GF-D8 (cell line): ENCODE data around the gene C19orf33.

Source experiments
- DNase-seq: peaks from one replicate; lab custom pipeline; 2025; lab: John Stamatoyannopoulos, UW

Gene C19orf33

DNA sequence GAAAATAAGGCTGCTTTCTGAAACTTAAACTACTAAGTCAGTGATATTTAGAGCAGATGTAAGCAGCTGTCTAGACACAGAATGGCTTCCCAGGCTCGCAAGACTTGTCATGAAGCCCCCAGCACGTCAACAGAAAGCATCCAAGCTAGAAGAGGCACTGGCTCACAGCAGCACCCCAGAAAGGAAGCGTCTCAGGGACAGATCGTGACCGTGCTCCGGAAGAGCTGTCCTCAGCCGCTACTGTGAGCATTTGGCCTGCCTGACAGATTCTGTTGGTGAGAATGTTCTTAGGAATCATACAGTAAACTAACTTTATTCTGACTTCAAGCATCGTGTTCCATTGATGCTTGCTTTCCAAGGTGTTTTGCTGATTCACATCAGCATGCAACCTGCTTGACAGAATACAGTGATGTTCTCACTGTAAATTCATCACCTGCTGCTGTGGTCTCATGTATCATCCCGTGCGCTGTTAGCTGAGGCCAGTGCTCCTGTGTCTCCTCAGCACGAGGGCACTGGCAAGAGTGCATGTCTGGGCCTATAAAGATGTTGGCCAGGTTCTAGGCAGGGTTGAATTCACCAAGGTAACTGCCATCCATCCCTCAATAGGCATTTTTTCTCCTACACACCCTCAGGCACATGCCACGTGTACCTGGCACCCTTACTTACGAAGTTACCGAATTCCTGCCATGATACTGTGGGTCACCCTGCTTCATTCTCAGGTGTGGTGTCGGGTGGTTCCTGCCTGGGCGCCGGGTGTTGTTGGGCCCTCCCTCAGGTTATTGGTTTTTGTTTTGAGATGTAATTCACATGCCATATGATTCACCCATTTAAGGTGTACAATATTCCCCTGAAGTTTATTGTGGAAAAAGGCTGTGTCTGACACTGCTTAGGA is 23.8 kb upstream of the C19orf33 start:
- DNase-seq, result no peak

DNA sequence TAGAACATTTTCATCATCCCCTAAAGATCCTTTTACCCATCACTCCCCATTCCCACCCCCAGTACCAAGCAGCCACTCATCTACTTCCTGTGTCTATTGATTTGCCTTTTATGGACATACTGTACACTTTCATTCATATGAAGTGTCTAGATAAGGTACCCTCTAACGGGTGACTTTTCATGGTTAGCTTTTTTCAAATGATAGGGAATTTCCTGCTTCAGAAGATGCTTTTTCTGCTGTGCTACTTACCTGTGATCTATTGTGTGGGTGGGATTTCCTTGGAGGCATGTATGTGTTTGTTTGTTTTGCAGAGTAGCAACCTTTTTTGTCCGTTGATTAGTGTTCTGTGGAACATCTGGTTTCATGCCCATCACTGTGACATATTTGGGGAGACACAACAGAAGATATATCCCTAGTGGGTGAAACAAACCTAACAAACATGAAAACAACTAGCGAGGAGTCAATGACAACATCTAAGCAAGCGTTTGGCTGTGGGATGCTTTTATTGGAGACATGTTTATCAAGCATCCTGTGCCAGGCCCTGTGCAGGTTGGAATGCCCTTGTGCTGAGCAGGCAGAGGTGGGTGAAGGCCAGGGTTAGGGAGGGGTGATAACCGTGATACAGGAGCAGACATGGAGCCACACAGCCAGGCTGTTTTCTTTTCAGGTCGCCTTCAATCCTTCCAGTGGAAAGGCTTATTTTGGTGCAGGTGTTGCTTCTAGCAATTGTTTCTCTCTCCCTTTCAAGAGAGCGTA is 22.1 kb upstream of the C19orf33 start:
- no peak for DNase-seq

DNA sequence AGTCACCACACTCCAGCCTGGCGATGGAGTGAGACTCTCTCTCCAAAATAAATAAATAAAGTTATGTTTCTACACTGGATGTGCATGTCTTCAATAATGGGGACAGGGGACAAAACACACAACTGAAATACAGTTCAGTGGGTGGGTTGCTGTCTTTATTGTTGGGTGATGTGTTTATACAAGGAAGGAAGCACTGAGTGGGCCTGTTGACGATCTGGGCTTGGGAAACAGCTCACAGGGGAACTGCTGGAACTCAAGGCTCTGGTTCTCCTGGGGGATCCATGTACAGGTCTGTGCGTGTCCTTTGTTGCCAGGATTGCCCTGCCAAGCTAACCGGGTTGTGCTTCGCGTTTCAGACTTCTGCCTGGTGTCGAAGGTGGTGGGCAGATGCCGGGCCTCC is 20.8 kb upstream of the C19orf33 start:
- DNase-seq, result no peak

DNA sequence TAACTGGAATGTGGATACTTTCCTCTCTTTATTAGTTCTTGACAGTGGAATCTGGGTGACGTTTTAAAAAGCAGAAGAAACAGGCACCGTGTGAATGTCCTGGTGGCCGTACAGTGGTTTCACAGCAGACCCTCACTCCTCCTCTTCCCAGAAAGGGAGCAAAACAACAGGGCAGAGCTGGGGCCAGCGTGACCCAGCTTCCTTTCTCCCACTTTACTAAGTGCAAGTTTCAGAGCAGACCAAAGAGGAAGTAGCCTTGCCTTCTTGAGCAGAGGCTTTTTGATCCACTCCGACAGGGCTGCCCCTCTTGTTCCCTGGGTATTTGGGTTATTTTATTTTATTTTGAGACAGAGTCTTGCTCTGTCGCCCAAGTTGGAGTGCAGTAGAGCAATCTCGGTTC is 19.6 kb upstream of the C19orf33 start:
- DNase-seq, result no peak

DNA sequence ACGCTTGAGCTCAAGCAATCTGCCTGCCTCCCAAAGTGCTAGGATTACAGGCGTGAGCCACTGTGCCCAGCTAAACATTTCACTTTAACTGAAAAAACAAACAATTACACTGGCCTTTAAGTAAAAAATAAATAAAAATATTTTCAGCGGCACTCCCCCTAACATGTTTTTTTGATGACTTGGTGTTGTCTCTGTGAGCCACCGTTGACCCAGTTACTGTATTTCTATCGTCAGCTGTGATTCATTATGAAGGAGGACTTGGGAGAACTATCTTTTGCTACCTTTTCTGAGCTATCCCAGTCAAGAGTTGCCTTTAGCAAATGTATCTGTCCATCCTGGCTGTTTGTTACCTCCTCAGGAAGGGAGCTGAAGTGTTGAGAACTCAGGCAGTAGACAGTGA is 18.5 kb upstream of the C19orf33 start:
- no peak for DNase-seq

DNA sequence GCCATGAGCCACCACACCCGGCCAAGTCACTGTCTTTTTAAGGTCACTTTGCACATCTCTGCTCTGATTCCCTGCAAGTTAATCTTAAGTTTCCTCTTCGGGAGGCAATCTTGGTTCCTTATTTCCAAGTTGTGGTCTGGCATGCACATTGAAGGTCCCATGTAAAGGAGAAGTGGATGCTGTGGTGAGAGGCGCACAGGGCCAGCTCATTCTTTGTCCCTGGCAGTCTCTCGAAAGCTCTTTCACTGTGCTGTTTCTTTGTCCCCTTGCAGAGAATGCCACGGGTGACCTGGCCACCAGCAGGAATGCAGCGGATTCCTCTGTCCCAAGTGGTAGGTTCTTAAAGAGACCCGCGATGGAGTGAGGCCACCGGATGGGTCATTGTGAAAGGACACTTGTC is 16.4 kb upstream of the C19orf33 start:
- peak; percentile 34 for DNase-seq

DNA sequence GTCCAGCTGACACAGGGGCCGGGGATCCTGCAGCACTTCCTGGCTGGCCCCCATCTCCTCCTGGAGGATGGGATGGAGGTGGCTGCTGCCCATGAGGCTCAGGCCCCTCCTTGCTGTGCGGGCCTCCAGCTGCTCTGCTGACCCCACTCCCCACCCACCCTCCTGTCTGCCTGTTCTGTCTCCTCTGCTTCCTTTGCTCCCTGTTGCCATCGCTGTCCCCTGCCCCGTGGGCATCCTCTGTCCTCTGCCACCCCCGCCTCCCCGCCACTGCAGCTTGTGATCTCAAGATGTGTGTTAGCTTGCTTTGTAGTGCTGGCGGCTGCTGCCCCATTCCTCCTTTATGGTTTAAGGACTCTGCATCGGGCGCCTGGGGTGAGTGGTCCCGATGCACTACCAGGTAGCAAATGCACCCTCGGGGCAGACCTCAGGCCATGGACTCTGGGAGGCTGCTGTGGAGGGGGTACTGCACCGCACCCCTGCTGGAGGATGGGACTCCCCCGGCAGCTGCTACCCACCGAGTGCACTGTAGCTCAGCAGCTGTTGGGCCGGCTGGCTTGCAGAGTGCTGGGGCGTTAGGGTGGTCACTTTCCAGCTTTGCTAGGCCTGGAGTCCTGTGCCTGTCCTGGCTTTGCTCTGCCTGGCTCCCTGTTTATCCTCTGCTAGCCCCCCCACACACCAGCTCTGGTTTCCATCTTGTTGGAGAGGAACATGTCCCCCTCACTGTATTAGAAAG is 15.8 kb upstream of the C19orf33 start:
- DNase-seq, result no peak

DNA sequence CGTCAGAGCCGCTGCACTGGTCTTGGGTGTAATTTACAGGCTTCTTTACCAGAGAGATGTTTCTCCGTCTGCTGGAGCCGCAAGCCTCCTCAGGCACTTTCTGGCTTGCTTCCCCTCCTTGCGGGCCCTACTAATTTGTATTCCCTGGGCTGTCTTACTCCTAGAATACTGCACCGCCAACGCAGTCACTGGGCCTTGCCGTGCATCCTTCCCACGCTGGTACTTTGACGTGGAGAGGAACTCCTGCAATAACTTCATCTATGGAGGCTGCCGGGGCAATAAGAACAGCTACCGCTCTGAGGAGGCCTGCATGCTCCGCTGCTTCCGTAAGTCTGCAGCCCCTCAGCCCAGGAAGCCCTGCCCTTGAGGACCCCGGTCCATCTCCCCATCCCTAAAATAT is 14.1 kb upstream of the C19orf33 start:
- no peak for DNase-seq

DNA sequence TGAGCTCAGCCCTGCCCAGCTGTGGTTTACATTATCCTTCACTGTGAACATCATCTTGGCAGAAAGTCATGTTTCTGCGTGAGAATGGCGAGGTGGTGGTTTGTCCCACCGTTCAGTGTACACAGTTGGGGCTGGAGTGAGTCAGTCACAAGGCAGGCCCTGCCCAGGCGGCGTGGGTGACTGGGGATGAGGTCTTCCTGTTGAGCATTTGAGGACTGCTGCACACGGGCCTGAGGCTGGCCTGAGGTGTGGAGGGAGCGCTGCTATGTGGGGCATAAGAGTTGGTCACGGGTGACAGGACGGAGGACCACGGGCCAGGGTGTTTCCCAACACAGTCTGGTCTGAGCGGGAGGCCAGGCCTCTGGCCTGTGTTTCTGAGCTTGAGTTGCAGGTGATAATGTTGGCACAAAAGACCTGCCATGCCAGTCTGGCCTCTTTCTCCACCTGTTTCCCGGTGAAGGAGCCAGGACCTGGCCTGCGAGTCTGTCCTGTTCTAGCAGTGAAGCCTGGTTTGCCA is 13.4 kb upstream of the C19orf33 start:
- DNase-seq, result no peak

DNA sequence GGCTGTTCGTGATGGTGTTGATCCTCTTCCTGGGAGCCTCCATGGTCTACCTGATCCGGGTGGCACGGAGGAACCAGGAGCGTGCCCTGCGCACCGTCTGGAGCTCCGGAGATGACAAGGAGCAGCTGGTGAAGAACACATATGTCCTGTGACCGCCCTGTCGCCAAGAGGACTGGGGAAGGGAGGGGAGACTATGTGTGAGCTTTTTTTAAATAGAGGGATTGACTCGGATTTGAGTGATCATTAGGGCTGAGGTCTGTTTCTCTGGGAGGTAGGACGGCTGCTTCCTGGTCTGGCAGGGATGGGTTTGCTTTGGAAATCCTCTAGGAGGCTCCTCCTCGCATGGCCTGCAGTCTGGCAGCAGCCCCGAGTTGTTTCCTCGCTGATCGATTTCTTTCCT is 12.2 kb upstream of the C19orf33 start:
- DNase-seq, result no peak

DNA sequence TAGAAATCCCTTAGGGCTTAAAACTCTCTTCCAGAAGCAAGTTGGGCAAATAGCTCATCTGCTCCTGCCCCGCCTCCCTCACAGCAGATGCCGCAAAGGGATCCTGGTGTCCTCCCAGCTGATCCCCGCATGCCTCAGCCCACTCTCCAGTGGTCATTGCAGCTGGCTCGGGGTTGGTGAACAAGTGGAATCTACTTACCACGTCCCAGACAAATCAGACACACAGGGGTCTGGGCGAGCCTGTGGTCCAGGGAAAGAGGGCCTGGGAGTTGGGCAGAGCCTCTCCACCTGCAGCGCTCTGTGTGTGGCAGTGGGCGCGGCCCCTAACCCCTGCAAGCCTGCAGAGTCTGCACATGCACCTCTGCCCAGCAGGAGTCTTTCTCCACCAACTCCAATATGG is 10.8 kb upstream of the C19orf33 start:
- no peak for DNase-seq

DNA sequence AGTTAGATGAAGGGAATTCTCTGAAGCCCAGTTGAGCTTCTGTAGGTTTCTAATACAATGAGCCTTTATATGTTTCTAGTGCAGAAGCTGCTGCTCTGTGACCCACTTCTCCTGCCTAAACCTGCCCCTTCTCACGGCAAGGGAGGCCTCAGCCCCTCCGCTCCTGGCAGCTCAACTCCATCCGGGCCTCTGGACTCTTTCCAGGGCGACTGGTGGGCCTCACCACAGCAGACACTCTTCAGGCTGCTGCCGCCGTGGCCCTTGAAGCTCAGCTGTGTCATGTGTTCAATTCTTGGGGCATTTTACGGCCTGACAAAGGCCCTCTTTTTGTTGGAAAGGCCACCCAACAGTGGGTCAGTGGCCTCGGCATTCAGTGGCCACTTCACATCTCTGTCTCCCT is 10.0 kb upstream of the C19orf33 start:
- DNase-seq, result no peak

DNA sequence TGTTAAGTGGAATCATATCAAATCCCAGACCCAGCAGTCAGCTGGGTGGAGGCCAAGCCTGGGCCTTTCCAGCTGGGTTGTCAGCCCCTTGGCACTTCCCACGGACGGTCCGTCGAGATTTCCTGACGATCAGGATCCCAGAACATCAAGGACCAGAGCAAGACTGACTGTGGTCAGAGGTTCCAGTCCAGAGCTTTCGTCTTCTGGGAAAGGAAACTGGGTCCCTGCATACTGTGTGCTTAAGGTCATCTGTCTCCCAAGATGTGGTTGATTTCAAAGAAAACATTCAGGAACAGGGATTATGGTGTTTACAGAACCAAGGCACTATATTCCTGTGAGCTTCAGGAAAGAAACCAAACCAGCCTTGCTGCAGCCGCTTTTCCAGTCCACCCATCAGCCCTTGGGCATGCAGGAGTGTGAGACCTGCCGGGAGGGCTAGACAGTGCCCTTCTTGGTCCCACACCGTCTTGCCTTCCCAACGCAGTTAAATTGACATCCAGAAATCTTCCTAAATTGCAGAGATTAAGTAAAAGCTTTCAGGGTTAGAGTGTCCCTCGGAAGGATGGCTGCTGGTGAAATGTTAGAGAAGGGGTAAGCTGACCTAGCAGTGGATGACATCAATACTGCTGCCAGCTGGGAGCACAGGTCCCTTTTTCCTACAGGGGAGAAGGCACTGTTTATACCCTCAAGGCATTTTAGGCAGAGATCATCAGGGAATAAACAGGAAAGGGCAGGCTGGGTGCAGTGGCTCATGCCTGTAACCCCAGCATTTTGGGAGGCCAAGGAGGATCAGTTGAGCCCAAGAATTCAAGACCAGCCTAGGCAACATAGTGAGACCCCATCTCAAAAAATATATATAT is 5.0 kb upstream of the C19orf33 start:
- no peak for DNase-seq

DNA sequence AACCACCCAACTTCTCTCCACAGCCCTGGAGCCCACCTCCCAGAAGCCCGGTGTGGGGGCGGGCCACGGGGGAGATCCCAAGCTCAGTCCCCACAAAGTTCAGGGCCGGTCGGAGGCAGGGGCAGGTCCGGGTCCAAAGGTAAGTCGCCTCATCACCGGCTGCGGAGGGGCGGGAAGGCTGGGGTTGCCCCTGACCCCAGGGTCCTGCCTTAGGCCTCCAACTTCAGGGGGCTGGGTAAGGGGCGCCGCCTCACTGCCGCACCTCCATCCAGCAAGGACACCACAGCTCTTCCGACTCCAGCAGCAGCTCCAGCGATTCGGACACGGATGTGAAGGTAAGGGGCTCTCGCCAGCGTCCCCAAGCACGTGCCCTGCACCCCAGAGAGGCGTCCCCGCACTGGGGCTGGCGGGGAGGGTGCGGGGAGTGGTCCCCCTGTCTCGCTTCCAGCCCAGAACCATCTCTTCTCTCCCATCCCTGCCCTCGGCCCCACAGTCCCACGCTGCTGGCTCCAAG is 358 bp downstream of the C19orf33 start:
- no peak for DNase-seq

DNA sequence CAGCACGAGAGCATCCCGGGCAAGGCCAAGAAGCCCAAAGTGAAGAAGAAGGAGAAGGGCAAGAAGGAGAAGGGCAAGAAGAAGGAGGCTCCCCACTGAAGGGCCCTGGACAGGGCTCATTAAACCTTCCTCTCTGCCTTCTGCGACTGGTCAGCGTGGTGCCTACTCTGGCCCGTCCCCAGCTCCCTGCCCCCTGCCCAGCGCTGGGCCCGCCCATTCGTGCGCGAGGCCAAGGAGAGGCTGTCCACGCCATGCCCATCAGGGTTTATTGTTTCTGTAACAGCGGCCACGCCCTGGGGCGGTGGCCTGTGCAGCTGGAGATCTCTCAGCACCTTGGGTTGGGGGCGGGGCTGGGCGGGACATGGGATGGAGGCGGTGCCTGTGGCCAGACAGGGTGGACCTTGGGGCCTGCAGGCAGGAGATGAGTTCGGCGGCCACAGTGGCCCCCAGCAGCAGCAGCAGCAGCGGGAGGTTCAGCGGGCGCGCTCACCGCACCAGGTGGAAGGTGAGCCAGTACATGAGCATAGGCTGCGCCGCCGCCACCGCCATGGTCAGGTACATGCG is 897 bp downstream of the C19orf33 start:
- no peak for DNase-seq

DNA sequence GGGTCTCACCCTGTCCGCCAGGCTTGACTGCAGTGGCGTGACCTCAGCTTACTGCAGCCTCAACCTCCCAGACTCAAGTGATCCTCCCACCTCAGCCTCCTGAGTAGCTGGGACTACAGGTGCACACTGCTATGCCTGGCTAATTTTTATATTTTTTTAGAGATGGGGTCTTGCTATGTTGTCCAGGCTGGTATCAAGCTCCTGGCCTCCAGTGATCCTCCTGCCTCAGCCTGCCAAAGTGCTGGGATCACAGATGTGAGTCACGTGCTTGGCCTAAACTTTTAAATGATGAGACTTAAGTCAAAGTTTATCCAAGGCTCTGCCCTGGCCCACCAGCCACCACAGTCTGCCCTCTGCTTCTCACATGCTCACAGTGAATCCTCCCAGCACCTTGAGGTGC is 2.2 kb downstream of the C19orf33 start:
- DNase-seq, result no peak

DNA sequence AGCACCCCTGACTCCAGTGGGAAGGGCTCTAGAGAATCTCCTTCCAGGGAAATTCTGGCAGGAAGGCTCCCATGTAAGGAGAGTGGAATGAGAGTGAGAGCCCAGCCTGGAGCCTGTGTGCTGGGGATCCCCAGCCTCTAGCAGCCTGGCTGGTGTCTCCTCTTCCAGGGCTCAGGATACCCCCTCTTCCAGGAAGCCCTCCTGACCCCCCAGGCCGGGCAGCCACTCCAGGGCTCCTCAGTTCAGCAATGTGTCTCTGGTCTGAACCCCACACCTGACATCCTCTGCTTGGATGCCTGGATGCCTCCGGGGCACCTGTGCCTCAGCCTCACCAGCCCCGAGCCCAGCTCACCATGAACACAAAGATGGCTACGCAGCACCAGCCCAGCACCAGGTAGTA is 3.0 kb downstream of the C19orf33 start:
- DNase-seq, result no peak

DNA sequence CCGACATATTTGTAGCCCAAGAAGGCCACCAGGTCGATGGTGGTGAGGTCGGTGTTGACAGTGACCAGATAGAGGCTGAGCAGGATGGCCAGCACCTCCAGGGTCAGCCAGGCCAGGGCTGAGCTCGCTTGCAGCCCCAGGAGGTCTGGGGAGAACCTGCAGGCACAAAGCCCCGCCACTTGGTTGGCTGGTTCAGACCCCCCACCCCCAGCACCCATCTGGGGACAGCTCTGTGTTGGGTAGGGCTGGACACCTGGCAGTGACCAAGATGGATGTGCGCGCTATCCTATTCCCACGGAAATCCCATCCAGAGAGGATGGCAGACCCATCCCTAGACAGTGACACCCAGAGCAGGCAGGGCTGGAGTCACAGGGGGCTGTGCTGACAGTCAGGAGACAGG is 3.5 kb downstream of the C19orf33 start:
- DNase-seq, result no peak

DNA sequence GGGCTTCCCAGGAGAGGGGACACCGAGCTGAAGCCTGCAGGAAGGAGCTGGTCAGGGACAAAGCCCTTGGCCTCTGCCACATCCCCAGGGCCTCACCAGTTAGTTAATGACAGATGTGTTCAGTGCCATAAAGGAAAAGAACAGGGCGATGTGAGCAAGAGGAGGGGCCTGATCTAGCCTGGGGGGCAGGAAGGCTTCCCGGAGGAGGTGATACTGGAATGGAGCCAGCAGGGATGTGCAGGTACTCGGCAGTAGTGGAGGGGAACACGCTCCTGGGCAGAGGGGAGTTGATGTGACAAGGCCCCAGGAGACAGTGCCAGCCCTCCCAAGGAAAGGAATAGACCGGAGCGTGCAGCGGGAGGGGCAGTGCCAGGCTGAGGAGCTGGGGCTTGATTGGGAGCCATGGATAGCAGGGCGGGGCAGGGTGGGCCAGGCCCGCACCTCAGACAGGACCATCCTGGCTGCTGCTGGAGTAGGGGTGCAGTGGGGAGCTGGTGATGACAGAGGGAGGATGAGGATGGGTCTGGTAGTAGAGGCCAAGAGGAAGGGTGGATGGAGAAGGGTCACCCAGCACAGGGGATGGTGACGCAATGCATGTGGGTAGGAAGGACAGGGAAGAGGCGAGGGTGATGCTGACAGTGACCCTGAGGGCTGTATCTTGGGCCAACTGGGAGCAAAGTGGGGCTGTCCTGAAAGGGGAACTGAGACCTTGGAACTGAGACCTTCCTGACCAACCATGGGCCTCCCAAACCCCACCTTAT is 4.1 kb downstream of the C19orf33 start:
- no peak for DNase-seq

DNA sequence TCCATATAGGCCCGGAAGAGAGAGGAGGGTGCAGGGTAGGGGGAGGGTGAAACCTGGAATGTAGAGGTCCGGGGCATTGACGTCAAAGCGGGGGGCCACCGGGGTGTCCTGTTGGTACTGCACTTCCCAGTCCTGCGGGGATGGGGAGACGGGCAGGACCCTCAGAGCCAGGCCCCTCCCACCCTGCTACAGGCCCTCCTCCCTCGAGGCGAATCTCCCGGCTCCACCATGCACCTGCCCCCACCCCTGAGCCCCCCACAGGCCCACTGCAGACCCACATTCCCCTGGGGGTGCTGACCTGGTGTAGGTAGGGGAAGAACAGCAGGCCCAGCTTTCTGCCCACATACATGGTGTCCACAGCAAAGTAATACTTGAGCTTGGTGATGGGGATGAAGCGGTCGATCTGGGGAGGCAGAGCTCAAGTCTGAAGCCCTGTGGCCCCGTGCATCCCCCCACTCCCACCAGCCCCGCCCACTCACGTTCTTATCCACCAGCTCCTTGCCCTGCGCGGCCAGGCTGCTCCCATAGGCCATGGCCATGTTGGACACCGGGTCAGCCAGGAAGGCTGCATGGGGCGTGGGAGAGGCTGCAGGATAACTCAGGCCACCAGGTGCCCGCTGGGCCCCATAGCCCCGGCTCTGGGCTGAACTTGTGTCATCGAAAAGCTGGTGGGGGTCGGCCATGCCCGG is 5.0 kb downstream of the C19orf33 start:
- DNase-seq, result no peak
